Measurements from ENCODE around the gene KREMEN2. TPM values are rescaled to one million over a fixed set of nuclear protein-coding genes. Genes with fewer than 3 reads are reported as not detected.

KREMEN2 gene
- total RNA-seq, 1 experiment from 2014 or later, result 0.24 TPM

- peak; percentile 29 for DNase-seq (ENCODE audit: low read depth)
Observed at GRCh38 chr16:2964475-2965336, 631 bp downstream of the KREMEN2 start.

DNA sequence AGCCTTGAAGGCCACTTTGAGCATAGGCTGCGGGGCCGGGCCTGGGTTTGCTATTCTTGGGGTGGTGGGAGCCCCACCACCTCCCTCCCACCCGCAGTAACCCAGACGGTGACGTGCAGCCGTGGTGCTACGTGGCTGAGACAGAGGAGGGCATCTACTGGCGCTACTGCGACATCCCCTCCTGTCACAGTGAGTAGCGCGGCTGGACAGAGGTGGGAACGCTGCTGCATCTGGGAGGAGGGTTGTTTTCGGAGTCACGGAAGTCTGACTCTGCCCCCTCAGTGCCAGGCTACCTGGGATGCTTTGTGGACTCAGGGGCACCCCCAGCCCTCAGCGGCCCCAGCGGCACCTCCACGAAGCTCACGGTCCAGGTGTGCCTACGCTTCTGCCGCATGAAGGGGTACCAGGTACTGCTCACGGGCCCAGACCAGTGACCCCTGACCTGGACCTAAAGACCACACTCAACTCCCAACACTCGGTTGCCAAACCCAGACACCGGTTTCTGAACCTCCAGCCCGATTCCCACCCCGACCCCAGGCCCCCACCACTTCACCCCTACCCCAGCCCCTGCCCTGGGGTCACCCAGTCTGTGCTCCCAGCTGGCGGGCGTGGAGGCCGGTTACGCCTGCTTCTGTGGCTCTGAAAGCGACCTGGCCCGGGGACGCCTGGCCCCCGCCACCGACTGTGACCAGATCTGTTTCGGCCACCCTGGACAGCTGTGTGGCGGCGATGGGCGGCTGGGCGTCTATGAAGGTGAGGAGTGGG lies 2.1 kb downstream of the KREMEN2 start:
- DNase-seq (ENCODE audit: low read depth), result no peak

GRCh38 chr16:2966808-2967191 lies 2.7 kb downstream of the KREMEN2 start:
- no peak for DNase-seq (ENCODE audit: low read depth)

- no peak for DNase-seq (ENCODE audit: low read depth)
Observed at GRCh38 chr16:2967211-2967631, 3.1 kb downstream of the KREMEN2 start.

- DNase-seq (ENCODE audit: low read depth), result no peak
Observed at GRCh38 chr16:2967721-2968161, 3.7 kb downstream of the KREMEN2 start.

DNA sequence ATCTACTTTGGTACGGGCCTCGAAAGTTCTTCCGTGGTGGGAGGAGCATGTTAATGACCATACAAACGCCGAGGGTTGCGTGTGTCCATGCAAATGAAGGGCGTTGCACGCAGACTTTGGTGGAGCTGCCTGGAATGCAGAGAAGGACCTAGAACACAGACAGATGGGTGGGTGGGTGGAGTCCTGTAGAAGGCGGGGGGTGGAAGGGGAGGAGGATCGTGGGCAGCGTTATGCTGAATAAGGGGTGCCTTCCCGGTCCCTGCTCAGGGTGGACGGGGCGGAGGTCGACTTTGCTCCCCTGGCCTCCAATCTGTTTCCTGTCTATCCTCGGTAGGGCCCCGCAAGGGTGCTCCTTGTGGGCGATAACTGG lies 4.3 kb downstream of the KREMEN2 start:
- peak; percentile 43 for DNase-seq (ENCODE audit: low read depth)

DNA sequence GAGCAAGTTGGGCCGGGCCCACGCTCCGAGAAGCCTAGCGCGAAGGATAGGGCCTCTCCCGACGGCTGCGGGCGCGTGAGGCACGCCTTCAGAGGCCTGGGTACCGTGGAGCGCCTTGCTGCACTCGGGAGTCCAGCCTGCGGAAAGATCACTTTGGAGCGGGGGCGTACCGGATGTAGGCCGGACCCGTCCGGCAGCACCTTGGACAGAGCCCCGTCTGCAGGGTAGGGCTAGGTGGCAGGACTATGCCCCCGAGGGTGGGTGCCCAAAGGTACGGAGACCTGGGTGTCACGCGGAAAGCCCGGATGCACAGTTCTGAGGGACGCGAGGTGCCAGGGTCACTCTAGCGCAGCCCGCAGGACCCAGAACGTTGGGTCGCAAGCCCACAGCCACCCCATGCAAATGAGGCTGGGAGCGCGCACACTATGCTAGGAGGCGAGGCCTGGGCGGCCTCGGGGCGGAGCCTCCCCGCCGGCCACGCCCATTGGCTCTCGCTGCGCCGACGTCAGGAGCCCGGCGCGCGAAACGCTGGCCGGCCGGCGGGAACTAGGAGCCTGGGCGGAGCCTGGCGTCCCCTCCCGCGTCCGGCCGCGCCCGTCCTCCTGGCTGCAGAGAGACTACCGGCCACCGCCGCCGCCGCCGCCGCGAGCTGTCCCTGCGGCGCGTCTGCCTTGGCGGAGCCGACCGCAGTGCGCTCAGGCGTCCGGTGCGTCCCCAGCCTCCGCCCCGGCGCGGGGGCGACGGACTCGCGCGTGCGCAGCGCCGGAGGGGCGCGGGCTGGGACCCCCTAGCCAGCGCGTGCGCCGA lies 4.9 kb downstream of the KREMEN2 start, which contains the start of gene PAQR4:
Gene PAQR4, plus strand, starts transcription at position 611 of the 807 bp plus-strand sequence. CDS start 327 bp downstream, outside the sequence.
- peak; percentile 85 for DNase-seq (ENCODE audit: low read depth)

DNA sequence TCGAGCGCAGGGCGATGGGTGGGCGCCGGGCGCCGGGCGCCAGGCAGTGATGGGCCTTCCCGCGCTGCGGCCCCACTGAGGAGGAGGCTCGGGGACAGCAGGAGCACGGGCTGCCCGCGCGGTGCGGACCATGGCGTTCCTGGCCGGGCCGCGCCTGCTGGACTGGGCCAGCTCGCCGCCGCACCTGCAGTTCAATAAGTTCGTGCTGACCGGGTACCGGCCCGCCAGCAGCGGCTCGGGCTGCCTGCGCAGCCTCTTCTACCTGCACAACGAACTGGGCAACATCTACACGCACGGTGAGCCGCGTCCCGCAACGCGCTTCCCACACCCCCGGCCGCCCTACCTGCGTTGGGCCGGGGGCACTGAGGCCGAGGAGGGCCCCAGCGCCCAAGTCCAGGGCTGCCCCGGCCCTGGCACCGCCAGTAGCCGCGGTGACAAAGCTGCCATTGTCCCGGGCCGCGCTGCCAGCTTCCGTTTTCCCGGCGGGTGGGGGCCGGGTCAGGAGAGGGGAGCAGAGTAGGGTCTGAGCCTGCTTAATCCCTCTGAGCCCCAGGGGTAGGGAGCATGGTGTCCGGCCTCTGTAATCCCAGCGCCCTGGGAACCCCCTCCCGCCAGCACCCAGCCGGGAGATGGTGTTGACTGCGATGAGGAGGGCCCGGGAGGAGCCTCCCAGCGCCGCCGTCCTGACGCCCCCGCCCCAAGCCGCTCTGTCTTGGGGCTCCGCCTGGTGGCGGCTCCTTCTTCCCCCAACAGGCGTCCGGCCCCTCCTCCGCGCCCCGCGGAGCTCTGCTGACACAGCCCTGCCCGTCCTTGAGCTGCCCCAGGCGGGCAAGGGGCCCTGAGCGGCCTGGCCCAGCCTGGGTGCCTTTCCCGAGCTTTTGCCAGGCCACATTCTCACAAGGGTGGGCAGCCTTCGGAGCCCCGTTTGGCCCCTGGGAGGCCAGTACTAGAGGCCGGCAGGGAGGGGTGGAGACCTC lies 5.8 kb downstream of the KREMEN2 start:
- DNase-seq (ENCODE audit: low read depth), result peak; percentile 55

DNA sequence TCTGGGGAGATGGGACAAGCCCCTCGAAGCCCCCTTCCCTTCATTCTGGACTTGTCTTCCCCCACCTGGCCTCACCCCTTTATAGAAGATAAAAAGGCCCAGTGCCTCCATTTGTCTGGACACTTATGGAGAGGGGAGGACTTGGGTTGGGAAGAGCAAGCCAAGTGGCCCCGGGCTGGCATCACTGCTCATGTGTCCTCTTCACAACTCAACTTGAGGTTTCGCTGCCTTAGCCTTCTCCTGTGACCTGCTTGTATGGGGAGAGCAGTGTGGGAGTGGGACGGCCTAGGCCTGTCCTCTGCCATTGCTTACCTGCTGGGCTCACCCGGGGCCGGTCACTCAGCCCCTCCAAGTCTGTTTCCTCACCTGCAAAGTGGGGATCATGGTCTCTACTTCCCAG lies 6.5 kb downstream of the KREMEN2 start:
- DNase-seq (ENCODE audit: low read depth), result peak; percentile 28

- no peak for DNase-seq (ENCODE audit: low read depth)
Observed at GRCh38 chr16:2971134-2971984, 7.3 kb downstream of the KREMEN2 start.

- DNase-seq (ENCODE audit: low read depth), result no peak
Observed at GRCh38 chr16:2971985-2972784, 8.1 kb downstream of the KREMEN2 start.

DNA sequence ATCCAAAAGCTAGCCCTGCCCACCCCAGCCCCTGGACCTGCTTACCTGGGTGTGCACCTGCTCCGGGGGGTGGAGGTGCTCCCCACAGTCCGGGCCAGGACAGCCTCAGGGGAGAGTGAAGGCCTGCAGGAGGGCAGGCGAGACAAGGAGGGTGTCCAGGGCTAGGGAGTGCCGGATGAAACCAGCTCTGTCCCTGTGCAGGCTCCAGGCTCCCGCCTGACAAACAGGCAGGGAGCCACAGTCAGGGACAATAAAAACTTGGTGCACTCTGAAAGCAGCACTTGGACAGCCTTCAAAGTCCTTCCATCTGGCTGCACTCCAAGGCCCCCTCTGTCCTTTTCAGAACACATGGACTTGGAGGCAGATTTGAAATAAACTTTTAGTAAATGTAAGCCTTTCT lies 9.0 kb downstream of the KREMEN2 start:
- DNase-seq (ENCODE audit: low read depth), result no peak

DNA sequence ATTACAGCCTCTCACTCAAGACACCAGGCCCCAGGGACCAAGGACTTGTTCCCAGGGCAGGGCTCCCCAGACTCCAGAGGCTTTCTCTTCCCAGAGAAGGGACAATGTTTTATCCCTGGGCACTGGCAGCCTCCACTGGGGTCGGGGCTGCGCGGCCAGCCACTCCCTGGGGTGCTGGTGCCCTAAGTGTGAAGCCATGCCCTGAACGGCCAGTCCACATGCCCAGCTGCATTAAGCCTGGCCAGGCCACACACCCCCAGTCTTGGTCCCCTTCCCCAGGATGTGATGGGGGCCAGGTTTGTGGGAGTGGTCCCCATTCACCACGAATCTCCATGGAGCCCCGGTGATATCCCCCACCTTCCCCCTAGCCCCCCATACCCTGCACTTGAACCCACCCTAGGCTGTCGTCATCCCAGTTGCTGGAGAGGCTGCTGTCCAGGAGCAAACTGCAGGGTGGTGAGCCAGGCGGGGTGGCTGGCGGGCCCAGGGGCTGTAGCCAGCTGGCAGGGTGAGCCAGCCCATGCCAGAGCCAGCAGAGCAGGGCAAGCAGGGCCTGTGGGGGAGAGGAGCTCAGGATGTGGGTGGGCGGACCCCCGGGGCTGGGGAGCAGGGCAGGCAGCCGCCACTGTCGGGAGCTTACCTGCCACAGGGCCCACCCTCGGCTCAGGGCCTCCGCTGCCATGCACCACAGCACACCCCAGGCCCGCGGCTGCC lies 9.7 kb downstream of the KREMEN2 start:
- no peak for DNase-seq (ENCODE audit: low read depth)

GRCh38 chr16:2974319-2975056 lies 10.4 kb downstream of the KREMEN2 start:
- no peak for DNase-seq (ENCODE audit: low read depth)

GRCh38 chr16:2975161-2975795 lies 11.2 kb downstream of the KREMEN2 start:
- DNase-seq (ENCODE audit: low read depth), result no peak

- no peak for DNase-seq (ENCODE audit: low read depth)
Observed at GRCh38 chr16:2976201-2976600, 12.1 kb downstream of the KREMEN2 start.

DNA sequence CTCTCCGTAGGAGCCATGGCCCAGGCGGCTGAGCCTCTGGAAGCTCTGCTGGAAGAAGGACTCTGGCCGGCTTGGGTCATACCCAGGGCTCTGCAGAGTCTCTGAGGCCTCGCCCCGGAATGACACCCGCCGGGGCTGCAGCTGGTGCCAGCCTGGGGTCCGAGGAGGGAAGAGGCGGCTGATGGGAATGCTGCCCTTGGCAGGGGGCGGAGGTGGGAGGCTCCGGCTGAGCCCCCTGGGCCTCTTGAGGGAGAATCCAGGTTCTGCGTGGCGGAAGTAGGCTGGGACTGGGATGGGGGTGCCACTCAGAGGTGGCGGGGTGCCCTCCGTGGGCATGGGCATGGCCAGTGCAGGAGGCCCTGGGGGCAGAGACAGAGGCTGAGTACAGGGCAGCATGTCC lies 12.6 kb downstream of the KREMEN2 start:
- no peak for DNase-seq (ENCODE audit: low read depth)
